ENCODE measurements around the gene DOK6. TPM values are rescaled to one million over a fixed set of nuclear protein-coding genes. Genes with fewer than 3 reads are reported as not detected.

Gene DOK6
- polyA plus RNA-seq, 3 donors: 0.13 to 0.79 (median 0.36) TPM

GRCh38 chr18:69408522-69408921, 7.8 kb downstream of the DOK6 start:
- 74 to 93% (median 88%) methylated on average over 1 of the region's 1 CpG for WGBS, 3 donors
- H3K27ac ChIP-seq (ENCODE audit: low read depth, low read length): no peak overlapping the region

GRCh38 chr18:69411199-69411598, 10.5 kb downstream of the DOK6 start:
- H3K27ac ChIP-seq (ENCODE audit: low read depth, low read length): no peak overlapping the region

GRCh38 chr18:69414184-69414583, 13.5 kb downstream of the DOK6 start:
- no peak overlapping the region for H3K27ac ChIP-seq (ENCODE audit: low read depth, low read length)
- WGBS, 3 donors: 89 to 91% (median 90%) methylated on average over 1 of the region's 1 CpG

- H3K27ac ChIP-seq (ENCODE audit: low read depth, low read length): no peak overlapping the region
Measured at GRCh38 chr18:69432847-69433246, 32.2 kb downstream of the DOK6 start.

GRCh38 chr18:69435000-69435399, 34.3 kb downstream of the DOK6 start:
- WGBS, 3 donors: 66 to 92% (median 89%) methylated on average over 2 of the region's 2 CpGs
- no peak overlapping the region for H3K27ac ChIP-seq (ENCODE audit: low read depth, low read length)

GRCh38 chr18:69444221-69444620, 43.5 kb downstream of the DOK6 start:
- 74 to 82% (median 76%) methylated on average over 4 of the region's 4 CpGs for WGBS, 3 donors

GRCh38 chr18:69447886-69448285, 47.2 kb downstream of the DOK6 start:
- WGBS, 3 donors: 94 to 100% (median 96%) methylated on average over 1 of the region's 1 CpG
- no peak overlapping the region for H3K27ac ChIP-seq (ENCODE audit: low read depth, low read length)

More at GRCh38 chr18:69444221-69444620, 43.5 kb downstream of the DOK6 start:
- H3K27ac ChIP-seq (ENCODE audit: low read depth, low read length): no peak overlapping the region

GRCh38 chr18:69455125-69455524, 54.4 kb downstream of the DOK6 start:
- WGBS, 3 donors: 33 to 68% (median 49%) methylated on average over 1 of the region's 1 CpG
- no peak overlapping the region for H3K27ac ChIP-seq (ENCODE audit: low read depth, low read length)

- 79 to 89% (median 88%) methylated on average over 27 of the region's 27 CpGs for WGBS, 3 donors
- H3K27ac ChIP-seq (ENCODE audit: low read depth, low read length): no peak overlapping the region
Measured at GRCh38 chr18:69469444-69469919, 68.8 kb downstream of the DOK6 start.

GRCh38 chr18:69480460-69480859, 79.8 kb downstream of the DOK6 start:
- 62 to 80% (median 68%) methylated on average over 5 of the region's 5 CpGs for WGBS, 3 donors
- no peak overlapping the region for H3K27ac ChIP-seq (ENCODE audit: low read depth, low read length)

- no peak overlapping the region for H3K27ac ChIP-seq (ENCODE audit: low read depth, low read length)
- 60 to 83% (median 72%) methylated on average over 5 of the region's 5 CpGs for WGBS, 3 donors
Measured at GRCh38 chr18:69483574-69483973, 82.9 kb downstream of the DOK6 start.

GRCh38 chr18:69484699-69485396, 84.2 kb downstream of the DOK6 start:
- no peak overlapping the region for H3K27ac ChIP-seq (ENCODE audit: low read depth, low read length)
- 45 to 65% (median 56%) methylated on average over 6 of the region's 6 CpGs for WGBS, 3 donors

- H3K27ac ChIP-seq (ENCODE audit: low read depth, low read length): no peak overlapping the region
- 64 to 78% (median 72%) methylated on average over 6 of the region's 6 CpGs for WGBS, 3 donors
Measured at GRCh38 chr18:69487488-69488394, 87.1 kb downstream of the DOK6 start.

- H3K27ac ChIP-seq (ENCODE audit: low read depth, low read length): no peak overlapping the region
- WGBS, 3 donors: 75 to 82% (median 81%) methylated on average over 1 of the region's 1 CpG
Measured at GRCh38 chr18:69490072-69490471, 89.4 kb downstream of the DOK6 start.

GRCh38 chr18:69490813-69491212, 90.1 kb downstream of the DOK6 start:
- no peak overlapping the region for H3K27ac ChIP-seq (ENCODE audit: low read depth, low read length)
- 62 to 81% (median 67%) methylated on average over 4 of the region's 4 CpGs for WGBS, 3 donors

- no peak overlapping the region for H3K27ac ChIP-seq (ENCODE audit: low read depth, low read length)
- WGBS, 3 donors: 61 to 86% (median 69%) methylated on average over 2 of the region's 2 CpGs
Measured at GRCh38 chr18:69491576-69491975, 90.9 kb downstream of the DOK6 start.

- 69 to 82% (median 76%) methylated on average over 2 of the region's 2 CpGs for WGBS, 3 donors
- no peak overlapping the region for H3K27ac ChIP-seq (ENCODE audit: low read depth, low read length)
Measured at GRCh38 chr18:69492861-69493260, 92.2 kb downstream of the DOK6 start.

GRCh38 chr18:69494841-69495240, 94.2 kb downstream of the DOK6 start:
- 86 to 89% (median 89%) methylated on average over 4 of the region's 4 CpGs for WGBS, 3 donors
- no peak overlapping the region for H3K27ac ChIP-seq (ENCODE audit: low read depth, low read length)

GRCh38 chr18:69495338-69495737, 94.7 kb downstream of the DOK6 start:
- 58 to 94% (median 72%) methylated on average over 5 of the region's 5 CpGs for WGBS, 3 donors
- no peak overlapping the region for H3K27ac ChIP-seq (ENCODE audit: low read depth, low read length)
